Measurements from ENCODE around the gene ZIC1. TPM values are rescaled to one million over a fixed set of nuclear protein-coding genes. Genes with fewer than 3 reads are reported as not detected.
A peak's percentile ranks its signal among the peaks of the same experiment; 100 is the strongest.

The ZIC1 gene
- total RNA-seq, 5 donors from 2014 or later (not counting 1 experiment from before 2014, with no cell fraction given), result not detected

DNA sequence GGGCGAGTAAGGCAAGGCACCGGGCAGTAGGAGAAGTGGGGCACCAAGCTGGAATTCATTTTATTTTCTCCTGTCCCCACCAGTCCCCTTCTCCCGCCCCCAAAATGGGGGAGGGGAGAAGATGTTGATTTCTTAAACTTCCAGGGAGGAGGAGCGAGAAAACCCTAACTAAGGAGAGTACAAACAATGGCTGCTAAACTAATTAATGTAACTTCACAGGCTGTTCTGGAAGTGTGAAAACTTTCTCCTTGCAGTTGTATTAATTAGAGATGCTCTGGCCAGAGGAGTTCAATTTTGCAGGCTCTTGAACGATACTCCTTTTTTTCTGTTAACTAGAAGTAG, 14.3 kb upstream of the ZIC1 start:
- Mint-ChIP-seq H3K27me3 (peaks cover 52 to 83% of the 10 kb centered on the region in 2 donors), H3K9me3 (peaks cover 0 to 2% (median 0%) of the 10 kb centered on the region in 3 donors), H3K27ac (no peak overlapping the region), H3K4me1 (peaks cover 0 to 3% (median 2%) of the 10 kb centered on the region in 3 donors), H3K4me3 (no peak overlapping the region), H3K36me3 (peaks cover 3% of the 10 kb centered on the region)
- Histone ChIP-seq H3K4me1 (ENCODE audit: control insufficient read depth in 1 of 2, extremely low read depth in 1 of 2, insufficient read depth in 2 of 2, low read length in 2 of 2) (no peaks in the 10 kb centered on the region), H3K27me3 (replicated peaks in 1 of 2; ENCODE audit: control insufficient read depth in 2 of 2, extremely low read depth in 1 of 2, insufficient read depth in 2 of 2, low read length in 1 of 2) (peaks cover 22 to 81% of the 10 kb centered on the region in 2 experiments), H3K9me3 (no peaks in the 10 kb centered on the region), H3K4me3 (ENCODE audit: control insufficient read depth in 1 of 2, extremely low read depth in 1 of 2, low read length in 1 of 2) (no peak overlapping the region), H3K27ac (ENCODE audit: low read length) (no peak overlapping the region), H3K36me3 (ENCODE audit: control insufficient read depth in 2 of 2, extremely low read depth in 1 of 2, insufficient read depth in 1 of 2, low read length in 1 of 2) (no peaks in the 10 kb centered on the region)
- no CpG with 5 or more reads among the region's 5 CpGs for WGBS (ENCODE audit: insufficient coverage)
- ChIA-PET CTCF (no interaction called here), POLR2A (no interaction called here)
- DNase-seq (no peak), ATAC-seq (replicated peaks in 1 of 4) (no peak)

DNA sequence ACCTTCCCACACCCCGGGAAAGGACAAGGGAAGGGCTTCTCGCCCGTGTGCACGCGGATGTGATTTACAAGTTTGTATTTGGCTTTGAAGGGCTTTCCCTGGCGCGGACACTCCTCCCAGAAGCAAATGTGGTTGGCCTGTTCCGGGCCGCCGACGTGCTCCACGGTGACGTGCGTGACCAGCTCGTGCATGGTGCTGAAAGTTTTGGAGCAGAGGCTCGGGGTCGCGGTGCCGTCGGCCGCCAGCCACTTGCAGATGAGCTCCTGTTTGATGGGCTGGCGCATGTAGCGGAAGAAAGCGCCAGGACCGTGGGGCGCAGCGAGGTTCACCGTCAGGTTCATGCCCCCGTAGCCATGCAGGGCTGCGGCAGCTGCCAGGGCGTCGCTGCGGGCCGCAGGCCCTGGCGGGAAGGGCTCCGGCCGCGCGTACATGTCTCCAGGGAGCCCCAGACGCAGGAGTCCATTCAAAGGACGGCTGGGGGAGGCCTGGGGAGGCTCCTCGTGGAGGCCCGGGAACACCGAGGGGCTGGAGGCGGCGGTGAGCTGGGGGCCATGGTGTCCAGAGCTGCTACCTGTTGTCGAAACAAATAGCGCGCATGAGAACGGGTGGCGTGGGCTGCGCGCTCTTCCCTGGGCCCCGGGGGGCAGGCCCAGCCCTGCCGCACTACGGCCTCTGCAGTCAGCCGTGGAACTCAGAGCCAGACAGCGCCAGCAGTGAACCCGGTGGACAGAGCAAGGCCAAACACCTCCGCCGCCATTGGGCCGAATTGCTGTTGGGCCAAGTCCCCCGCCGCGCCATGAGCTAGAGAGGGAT, 13.1 kb upstream of the ZIC1 start:
- no peak overlapping the region for H3K4me3 Mint-ChIP-seq
- Histone ChIP-seq H3K4me1 (ENCODE audit: control insufficient read depth in 1 of 2, extremely low read depth in 1 of 2, insufficient read depth in 2 of 2, low read length in 2 of 2) (no peaks in the 10 kb centered on the region), H3K36me3 (ENCODE audit: control insufficient read depth in 2 of 2, extremely low read depth in 1 of 2, insufficient read depth in 1 of 2, low read length in 1 of 2) (no peaks in the 10 kb centered on the region), H3K27me3 (replicated peaks in 1 of 2; ENCODE audit: control insufficient read depth in 2 of 2, extremely low read depth in 1 of 2, insufficient read depth in 2 of 2, low read length in 1 of 2) (peaks cover 23 to 69% of the 10 kb centered on the region in 2 experiments), H3K9me3 (no peaks in the 10 kb centered on the region), H3K27ac (ENCODE audit: low read length) (no peak overlapping the region), H3K4me3 (ENCODE audit: control insufficient read depth in 1 of 2, extremely low read depth in 1 of 2, low read length in 1 of 2) (no peak overlapping the region)
- ChIA-PET POLR2A (no interaction called here), CTCF (no interaction called here)
- peaks cover 0 to 3% (median 2%) of the 10 kb centered on the region in 3 donors for H3K4me1 Mint-ChIP-seq
- H3K27ac Mint-ChIP-seq, result no peak overlapping the region
- DNase-seq (no peak), ATAC-seq (replicated peaks in 1 of 4) (no peak)
- 17% methylated on average over 62 of the region's 65 CpGs for WGBS (ENCODE audit: insufficient coverage)
- peaks cover 0 to 5% (median 2%) of the 10 kb centered on the region in 3 donors for H3K9me3 Mint-ChIP-seq
- peaks cover 55 to 82% of the 10 kb centered on the region in 2 donors for H3K27me3 Mint-ChIP-seq
- peaks cover 3% of the 10 kb centered on the region for H3K36me3 Mint-ChIP-seq

DNA sequence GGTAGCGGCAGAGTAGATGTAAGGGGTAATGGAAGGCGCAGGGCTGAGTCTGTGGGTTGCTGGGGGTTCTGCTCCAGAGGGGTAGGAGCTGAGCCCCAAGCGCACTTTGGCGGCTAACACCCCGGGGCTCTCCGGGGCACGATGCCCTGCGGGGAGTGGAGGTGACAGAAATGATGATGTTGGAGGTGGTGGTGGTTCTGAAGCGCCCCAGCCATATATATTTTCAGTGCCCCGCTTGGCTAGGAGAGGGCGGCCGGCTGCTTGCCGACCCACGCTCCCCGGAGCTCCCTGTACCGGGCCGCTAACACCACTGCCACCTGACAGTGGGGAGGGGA, 12.5 kb upstream of the ZIC1 start:
- POLR2A ChIA-PET, result no interaction called here
- ATAC-seq (replicated peaks in 1 of 4) (no peak), DNase-seq (no peak)
- peaks cover 0 to 5% (median 2%) of the 10 kb centered on the region in 3 donors for H3K9me3 Mint-ChIP-seq
- peaks cover 24 to 65% of the 10 kb centered on the region in 2 experiments for H3K27me3 ChIP-seq (replicated peaks in 1 of 2; ENCODE audit: control insufficient read depth in 2 of 2, extremely low read depth in 1 of 2, insufficient read depth in 2 of 2, low read length in 1 of 2)
- no peak overlapping the region for H3K27ac ChIP-seq (ENCODE audit: low read length)
- no peak overlapping the region for H3K4me3 ChIP-seq (ENCODE audit: control insufficient read depth in 1 of 2, extremely low read depth in 1 of 2, low read length in 1 of 2)
- WGBS (ENCODE audit: insufficient coverage), result 19% methylated on average over 4 of the region's 17 CpGs
- H3K4me3 Mint-ChIP-seq, result no peak overlapping the region
- H3K27ac Mint-ChIP-seq, result no peak overlapping the region
- peaks cover 3% of the 10 kb centered on the region for H3K36me3 Mint-ChIP-seq
- CTCF ChIA-PET, result no interaction called here
- no peaks in the 10 kb centered on the region for H3K9me3 ChIP-seq
- H3K27me3 Mint-ChIP-seq, result peaks cover 53 to 78% of the 10 kb centered on the region in 2 donors
- no peaks in the 10 kb centered on the region for H3K4me1 ChIP-seq (ENCODE audit: control insufficient read depth in 1 of 2, extremely low read depth in 1 of 2, insufficient read depth in 2 of 2, low read length in 2 of 2)
- no peaks in the 10 kb centered on the region for H3K36me3 ChIP-seq (ENCODE audit: control insufficient read depth in 2 of 2, extremely low read depth in 1 of 2, insufficient read depth in 1 of 2, low read length in 1 of 2)
- H3K4me1 Mint-ChIP-seq, result peaks cover 0 to 3% (median 2%) of the 10 kb centered on the region in 3 donors

DNA sequence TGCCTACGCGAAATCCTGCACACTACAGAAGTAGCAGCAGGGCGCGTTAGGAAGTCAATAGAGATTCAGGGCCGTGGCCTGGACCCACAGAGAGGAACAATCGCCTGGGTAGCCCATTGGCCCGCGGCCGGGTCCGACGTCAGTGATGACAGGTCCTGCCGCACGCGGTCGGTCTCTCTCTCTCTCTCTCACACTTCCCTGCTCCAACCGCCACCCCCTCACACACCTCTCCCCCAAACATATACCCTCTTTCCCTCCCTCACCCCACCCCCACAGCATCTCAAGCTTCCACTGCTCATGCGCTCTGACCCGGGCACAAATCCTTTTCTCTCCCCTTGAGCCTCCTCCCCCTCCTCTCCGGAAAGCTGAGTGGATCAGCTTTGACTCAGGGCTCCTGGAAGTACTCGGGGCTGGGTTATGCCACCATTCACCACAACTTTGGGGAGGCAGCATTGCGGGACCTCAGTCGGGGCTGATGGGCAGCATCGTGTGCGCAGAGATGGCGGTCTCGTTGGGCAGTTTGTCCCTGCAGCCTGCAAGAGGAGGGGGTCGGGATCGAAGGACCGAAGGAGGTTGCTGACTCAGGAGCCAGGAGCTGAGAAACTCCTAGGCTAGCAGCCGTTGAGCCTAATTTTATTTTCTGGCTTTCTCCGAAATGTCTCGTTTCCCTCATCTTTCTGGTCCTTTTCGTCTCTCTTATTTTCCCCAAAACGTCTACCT, 11.8 kb upstream of the ZIC1 start:
- DNase-seq (no peak), ATAC-seq (replicated peaks in 1 of 4) (no peak)
- 22% methylated on average over 33 of the region's 34 CpGs for WGBS (ENCODE audit: insufficient coverage)
- Histone ChIP-seq H3K4me1 (ENCODE audit: control insufficient read depth in 1 of 2, extremely low read depth in 1 of 2, insufficient read depth in 2 of 2, low read length in 2 of 2) (no peaks in the 10 kb centered on the region), H3K27ac (ENCODE audit: low read length) (no peak overlapping the region), H3K27me3 (replicated peaks in 1 of 2; ENCODE audit: control insufficient read depth in 2 of 2, extremely low read depth in 1 of 2, insufficient read depth in 2 of 2, low read length in 1 of 2) (peaks cover 28 to 58% of the 10 kb centered on the region in 2 experiments), H3K36me3 (ENCODE audit: control insufficient read depth in 2 of 2, extremely low read depth in 1 of 2, insufficient read depth in 1 of 2, low read length in 1 of 2) (no peaks in the 10 kb centered on the region), H3K4me3 (ENCODE audit: control insufficient read depth in 1 of 2, extremely low read depth in 1 of 2, low read length in 1 of 2) (no peak overlapping the region), H3K9me3 (no peaks in the 10 kb centered on the region)
- Mint-ChIP-seq H3K27me3 (peaks cover 53 to 76% of the 10 kb centered on the region in 2 donors), H3K9me3 (peaks cover 0 to 5% (median 2%) of the 10 kb centered on the region in 3 donors), H3K4me1 (peaks cover 0 to 3% (median 2%) of the 10 kb centered on the region in 3 donors), H3K27ac (peak overlapping the region in 1 of 2 donors; percentile 55), H3K4me3 (no peak overlapping the region), H3K36me3 (peaks cover 3% of the 10 kb centered on the region)
- ChIA-PET POLR2A (no interaction called here), CTCF (no interaction called here)

DNA sequence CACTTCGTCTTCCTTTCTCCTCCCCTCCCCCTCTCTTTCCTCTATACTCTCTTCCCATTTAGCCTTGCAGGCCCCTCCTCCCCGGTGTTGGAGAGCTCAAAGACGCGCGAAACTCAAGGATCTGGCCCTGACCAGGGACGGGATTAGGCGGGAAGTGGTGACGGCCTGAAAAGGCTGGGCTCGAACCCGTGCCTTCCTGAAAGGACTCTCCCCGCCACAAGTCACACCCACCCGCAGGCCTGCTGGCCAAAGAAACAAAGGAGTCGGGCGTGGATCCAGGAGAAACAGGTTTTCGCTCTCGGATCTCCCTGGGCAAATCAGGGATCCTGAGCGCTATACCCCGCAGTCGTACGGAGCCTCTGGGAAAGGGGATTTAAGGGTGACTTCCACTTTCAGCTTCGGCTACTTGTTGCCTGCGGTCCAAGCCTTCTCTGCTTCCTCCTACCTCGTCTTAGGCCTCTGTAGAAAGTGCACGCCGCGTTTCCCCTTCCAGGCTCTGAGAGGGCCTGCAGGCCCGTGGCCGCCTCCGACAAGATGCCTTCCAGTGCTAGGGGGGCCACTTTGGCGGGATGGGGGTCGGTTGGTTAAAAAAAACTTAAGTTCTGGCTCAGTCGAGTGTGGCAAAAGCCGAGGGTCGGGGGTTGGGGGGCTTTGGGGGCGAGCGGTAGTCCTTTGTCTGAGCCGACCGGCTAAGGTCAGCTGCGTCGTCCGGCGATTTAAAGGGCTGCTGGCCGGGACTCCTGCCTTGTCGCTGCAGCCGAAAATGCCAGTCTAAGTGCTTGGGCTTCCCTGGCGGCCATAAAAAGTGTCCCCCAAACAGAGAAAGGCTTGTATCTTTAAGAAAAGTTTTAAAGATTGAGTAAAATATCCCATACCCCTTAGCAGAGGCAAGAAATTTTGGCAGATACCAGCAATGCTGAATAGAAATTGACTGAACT, 11.0 kb upstream of the ZIC1 start:
- ATAC-seq (replicated peaks in 1 of 4) (no peak), DNase-seq (no peak)
- Histone ChIP-seq H3K4me3 (ENCODE audit: control insufficient read depth in 1 of 2, extremely low read depth in 1 of 2, low read length in 1 of 2) (no peak overlapping the region), H3K27me3 (replicated peaks in 1 of 2; ENCODE audit: control insufficient read depth in 2 of 2, extremely low read depth in 1 of 2, insufficient read depth in 2 of 2, low read length in 1 of 2) (peaks cover 26 to 52% of the 10 kb centered on the region in 2 experiments), H3K27ac (ENCODE audit: low read length) (no peak overlapping the region), H3K36me3 (ENCODE audit: control insufficient read depth in 2 of 2, extremely low read depth in 1 of 2, insufficient read depth in 1 of 2, low read length in 1 of 2) (no peaks in the 10 kb centered on the region), H3K9me3 (no peaks in the 10 kb centered on the region), H3K4me1 (ENCODE audit: control insufficient read depth in 1 of 2, extremely low read depth in 1 of 2, insufficient read depth in 2 of 2, low read length in 2 of 2) (no peaks in the 10 kb centered on the region)
- Mint-ChIP-seq H3K27ac (no peak overlapping the region), H3K4me3 (no peak overlapping the region), H3K27me3 (peaks cover 56 to 75% of the 10 kb centered on the region in 2 donors), H3K36me3 (peaks cover 3% of the 10 kb centered on the region), H3K4me1 (peaks cover 0 to 3% (median 2%) of the 10 kb centered on the region in 3 donors), H3K9me3 (peaks cover 0 to 5% (median 0%) of the 10 kb centered on the region in 3 donors)
- POLR2A ChIA-PET, result no interaction called here
- WGBS (ENCODE audit: insufficient coverage), result 14% methylated on average over 15 of the region's 46 CpGs
- CTCF ChIA-PET, result no interaction called here

Measured in T-cell (primary cell).